Measurements from ENCODE around the gene AP1B1. TPM values are rescaled to one million over a fixed set of nuclear protein-coding genes. Genes with fewer than 3 reads are reported as not detected.

The AP1B1 gene
- total and polyA plus RNA-seq, 2 of the 13 experiments (the other 11 are each of a cell fraction or from before 2014, with no cell fraction given), result 26.6 to 29.7 TPM

GRCh38 chr22:29340566-29340965 lies 47.8 kb downstream of the AP1B1 start:
- intact Hi-C loops (cut with micrococcal nuclease; ENCODE audit: unreplicated experiment), result no loop called here
- in situ Hi-C loops (cut with HindIII; ENCODE audit: extremely low pct_ligation_motif_present, low pct_unique_long_range_greater_than_20kb), result no loop called here
- no peak for FAIRE-seq

DNA sequence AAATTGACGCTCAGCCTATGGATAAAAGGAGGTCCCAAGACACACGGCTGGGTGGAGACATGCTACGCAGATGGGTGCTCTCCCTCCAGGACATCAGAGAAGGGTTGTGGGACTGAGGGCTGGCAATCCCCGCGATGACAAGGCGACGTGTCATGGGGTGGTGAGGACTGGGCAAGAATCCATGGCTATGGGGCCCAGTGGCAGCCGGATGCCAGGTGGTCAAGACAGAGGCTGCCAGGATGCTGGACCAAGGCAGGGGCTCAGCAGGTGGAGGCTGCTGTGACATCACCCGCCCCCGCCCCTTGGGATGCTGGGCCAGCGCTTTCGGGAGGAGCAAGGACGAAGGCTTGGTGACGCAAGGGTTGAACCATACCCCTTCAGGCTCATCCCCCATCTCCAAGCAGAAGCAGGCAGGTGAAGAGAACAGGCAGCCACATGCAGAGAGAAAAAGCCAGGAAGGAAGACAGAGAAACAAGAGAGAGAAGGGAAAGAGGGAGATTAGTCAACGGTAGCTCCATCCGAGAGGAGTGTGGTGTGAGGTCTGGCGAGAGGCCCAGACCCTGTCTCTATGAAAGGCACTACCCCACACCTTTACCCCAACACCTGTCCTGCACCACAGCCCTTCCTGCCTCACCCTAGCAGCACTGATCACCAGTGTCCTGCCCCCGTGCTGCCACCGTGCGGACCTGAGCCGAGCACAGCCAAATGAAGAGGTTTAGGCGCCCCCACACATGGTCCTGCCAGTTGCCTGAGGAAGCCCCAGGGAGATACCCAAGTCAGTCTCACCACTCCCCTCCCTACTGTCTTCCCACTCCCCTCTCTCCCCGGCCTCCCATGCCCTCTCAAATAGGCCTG lies 48.8 kb downstream of the AP1B1 start:
- Histone ChIP-seq H2AFZ (ENCODE audit: low read length) (no peak overlapping the region), H3K4me2 (ENCODE audit: low read depth, low read length) (no peak overlapping the region), H3K79me2 (ENCODE audit: insufficient read depth, low read length) (no peaks in the 10 kb centered on the region), H3K9me3 (ENCODE audit: low read length) (no peaks in the 10 kb centered on the region), H3K9ac (ENCODE audit: insufficient read depth, low read depth, low read length) (no peak overlapping the region), H3K36me3 (replicated peaks in 1 of 2; ENCODE audit: control insufficient read depth in 1 of 2, insufficient read depth in 2 of 2, low read length in 2 of 2) (peaks cover 18 to 42% of the 10 kb centered on the region in 2 experiments), H3K27ac (ENCODE audit: extremely low read length, insufficient read depth, low read length) (no peak overlapping the region), H3K4me1 (ENCODE audit: insufficient read depth, low read length) (peaks cover 38% of the 10 kb centered on the region), H3K4me3 (replicated peaks in 1 of 3; ENCODE audit: insufficient read depth in 1 of 3, low read depth in 2 of 3, low read length in 3 of 3) (no peak overlapping the region), H3K27me3 (ENCODE audit: control insufficient read depth in 1 of 2, insufficient read depth in 2 of 2, low read length in 2 of 2) (no peaks in the 10 kb centered on the region), H4K20me1 (ENCODE audit: insufficient read depth, low read length) (no peaks in the 10 kb centered on the region)
- ChIA-PET CTCF (ENCODE audit: low intra/inter-chr PET ratio, low total read pairs) (no interaction called here), POLR2A (no interaction called here)
- no peak for TF ChIP-seq NRL (CRISPR knock-in tag; IDR thresholded peaks at IDR 0.05; ENCODE audit: borderline replicate concordance)
- ATAC-seq (no peak), DNase-seq (ENCODE audit: low spot score) (no peak), FAIRE-seq (no peak)
- WGBS (ENCODE audit: low lambda C conversion rate), result 98% methylated on average over 20 of the region's 23 CpGs
- BruUV-seq (replicated peaks), result no TSS peak
- intact Hi-C loops (cut with micrococcal nuclease; ENCODE audit: unreplicated experiment), result no loop called here
- in situ Hi-C loops (cut with HindIII; ENCODE audit: extremely low pct_ligation_motif_present, low pct_unique_long_range_greater_than_20kb), result no loop called here

More at GRCh38 chr22:29340566-29340965, 47.8 kb downstream of the AP1B1 start:
- H3K4me1 ChIP-seq (ENCODE audit: insufficient read depth, low read length), result peaks cover 34% of the 10 kb centered on the region
- no peak overlapping the region for H3K27ac ChIP-seq (ENCODE audit: extremely low read length, insufficient read depth, low read length)
- peaks cover 18 to 40% of the 10 kb centered on the region in 2 experiments for H3K36me3 ChIP-seq (replicated peaks in 1 of 2; ENCODE audit: control insufficient read depth in 1 of 2, insufficient read depth in 2 of 2, low read length in 2 of 2)
- no peak overlapping the region for H3K9ac ChIP-seq (ENCODE audit: insufficient read depth, low read depth, low read length)
- CTCF ChIA-PET (ENCODE audit: low intra/inter-chr PET ratio, low total read pairs), result no interaction called here
- BruUV-seq (replicated peaks), result no TSS peak
- WGBS (ENCODE audit: low lambda C conversion rate), result 100% methylated on average over 2 of the region's 8 CpGs
- H3K4me2 ChIP-seq (ENCODE audit: low read depth, low read length), result no peak overlapping the region
- H2AFZ ChIP-seq (ENCODE audit: low read length), result no peak overlapping the region
- no peaks in the 10 kb centered on the region for H3K27me3 ChIP-seq (ENCODE audit: control insufficient read depth in 1 of 2, insufficient read depth in 2 of 2, low read length in 2 of 2)
- no peak for TF ChIP-seq POLR2AphosphoS2 (IDR thresholded peaks at IDR 0.05; ENCODE audit: low read depth, low read length)
- no peak for TF ChIP-seq TCF12 (IDR thresholded peaks at IDR 0.05)
- TF ChIP-seq TCF12 (CRISPR knock-in tag; IDR thresholded peaks at IDR 0.05), result no peak
- no peak for TF ChIP-seq MATR3 (CRISPR knock-in tag; IDR thresholded peaks at IDR 0.05)
- no peak for TF ChIP-seq SIX4 (CRISPR knock-in tag; IDR thresholded peaks at IDR 0.05)
- TF ChIP-seq DMAP1 (CRISPR knock-in tag; IDR thresholded peaks at IDR 0.05), result no peak
- TF ChIP-seq DDIT3 (CRISPR knock-in tag; IDR thresholded peaks at IDR 0.05), result no peak
- no peak for TF ChIP-seq ZNF160 (CRISPR knock-in tag; IDR thresholded peaks at IDR 0.05)
- POLR2A ChIA-PET, result no interaction called here
- no peak for DNase-seq (ENCODE audit: low spot score)
- no peaks in the 10 kb centered on the region for H3K9me3 ChIP-seq (ENCODE audit: low read length)
- H3K79me2 ChIP-seq (ENCODE audit: insufficient read depth, low read length), result no peaks in the 10 kb centered on the region
- no peaks in the 10 kb centered on the region for H4K20me1 ChIP-seq (ENCODE audit: insufficient read depth, low read length)
- no peak overlapping the region for H3K4me3 ChIP-seq (replicated peaks in 1 of 3; ENCODE audit: insufficient read depth in 1 of 3, low read depth in 2 of 3, low read length in 3 of 3)
- no peak for ATAC-seq

Measured in HepG2 (cell line).